Measurements from ENCODE around the gene AHNAK.

DNA sequence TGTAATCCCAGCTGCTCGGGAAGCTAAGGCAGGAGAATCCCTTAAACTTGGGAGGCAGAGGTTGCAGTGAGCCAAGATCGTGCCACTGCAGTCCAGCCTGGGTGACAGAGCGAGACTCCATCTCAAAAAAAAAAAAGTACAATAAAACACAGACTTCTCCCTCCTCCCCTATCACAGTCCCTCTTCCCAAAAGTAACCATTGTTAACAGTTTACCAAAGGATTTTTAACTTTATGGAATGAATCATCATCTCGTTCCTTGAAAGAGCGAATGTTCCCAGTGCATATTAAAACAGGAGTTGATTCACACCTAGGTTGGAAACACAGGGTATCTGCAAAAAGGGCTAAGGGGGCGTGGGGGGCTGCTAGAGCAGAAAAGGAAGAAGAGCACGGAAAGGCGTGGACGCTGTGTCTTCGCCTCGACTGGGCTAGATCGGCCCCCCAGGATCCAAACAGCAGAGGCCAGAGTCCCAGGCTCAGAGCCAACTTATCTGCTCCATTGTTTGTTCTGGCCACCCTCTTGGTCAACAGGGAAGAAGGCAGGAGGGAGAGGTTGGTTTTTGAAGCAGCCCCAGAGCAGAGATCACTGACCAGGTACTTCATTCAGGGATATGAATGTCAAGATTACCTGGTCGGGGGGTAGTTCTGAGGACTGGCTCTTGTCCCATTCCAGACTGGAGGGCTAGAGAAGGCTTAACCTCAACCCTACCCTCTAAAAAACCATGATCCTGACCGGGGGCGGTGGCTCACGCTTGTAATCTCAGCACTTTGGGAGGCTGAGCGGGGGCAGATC lies 2.1 kb upstream of the AHNAK start:
- TF ChIP-seq EZH2phosphoT487 (IDR thresholded peaks at IDR 0.05; ENCODE audit: insufficient read depth, low read depth) (no peak), EZH2 (IDR thresholded peaks at IDR 0.05; ENCODE audit: insufficient read depth, poor library complexity, severe bottlenecking) (no peak)
